Tibial nerve (tissue), 4 donors: Measurements from ENCODE around the gene NDUFS1.

ENCODE experiments used
- EP300 ChIP-seq, 2 donors: sonication (generic); formaldehyde crosslinking; IDR thresholded peaks; one replicate each; pipeline ENCODE4 v1.6.1; 2017; ENCODE audit warnings: antibody characterized with exemption in 2 of 2, mild to moderate bottlenecking in 1 of 2
- POLR2A ChIP-seq, 2 donors: fragments of 450-650 bp; IDR thresholded peaks; one replicate each; pipeline ENCODE4 v1.6.1; 2017; ENCODE audit warnings: antibody characterized with exemption in 2 of 2, mild to moderate bottlenecking in 2 of 2, moderate library complexity in 2 of 2
- TF ChIP-seq, protein P1 (sequence below), 5 experiments: fragments of 200-600 bp in 3 of 5; fragments of 450-650 bp in 2 of 5; sonication (generic) in 3 of 5; IDR thresholded peaks; one replicate each; pipeline ENCODE4 v1.5.1; 2016 to 2019; ENCODE audit warnings: antibody characterized with exemption in 5 of 5, mild to moderate bottlenecking in 3 of 5, moderate library complexity in 2 of 5

GRCh38 chr2:206083602-206084438 is 75.4 kb downstream of the NDUFS1 start:
- TF ChIP-seq EP300 (IDR thresholded peaks at IDR 0.05) (no peak), POLR2A (IDR thresholded peaks at IDR 0.05) (no peak)
- TF ChIP-seq, protein P1, sequence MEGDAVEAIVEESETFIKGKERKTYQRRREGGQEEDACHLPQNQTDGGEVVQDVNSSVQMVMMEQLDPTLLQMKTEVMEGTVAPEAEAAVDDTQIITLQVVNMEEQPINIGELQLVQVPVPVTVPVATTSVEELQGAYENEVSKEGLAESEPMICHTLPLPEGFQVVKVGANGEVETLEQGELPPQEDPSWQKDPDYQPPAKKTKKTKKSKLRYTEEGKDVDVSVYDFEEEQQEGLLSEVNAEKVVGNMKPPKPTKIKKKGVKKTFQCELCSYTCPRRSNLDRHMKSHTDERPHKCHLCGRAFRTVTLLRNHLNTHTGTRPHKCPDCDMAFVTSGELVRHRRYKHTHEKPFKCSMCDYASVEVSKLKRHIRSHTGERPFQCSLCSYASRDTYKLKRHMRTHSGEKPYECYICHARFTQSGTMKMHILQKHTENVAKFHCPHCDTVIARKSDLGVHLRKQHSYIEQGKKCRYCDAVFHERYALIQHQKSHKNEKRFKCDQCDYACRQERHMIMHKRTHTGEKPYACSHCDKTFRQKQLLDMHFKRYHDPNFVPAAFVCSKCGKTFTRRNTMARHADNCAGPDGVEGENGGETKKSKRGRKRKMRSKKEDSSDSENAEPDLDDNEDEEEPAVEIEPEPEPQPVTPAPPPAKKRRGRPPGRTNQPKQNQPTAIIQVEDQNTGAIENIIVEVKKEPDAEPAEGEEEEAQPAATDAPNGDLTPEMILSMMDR (IDR thresholded peaks at IDR 0.05): no peak
